Osteoblast (primary cell): Measurements from ENCODE around the gene CSNK2B. TPM values are rescaled to one million over a fixed set of nuclear protein-coding genes. Genes with fewer than 3 reads are reported as not detected.

Experiments used
- DNase-seq: peaks from one replicate; pipeline ENCODE4 v3.0.0; 2011; ENCODE audit warnings: low spot score, mixed read lengths; ENCODE audit not compliant: insufficient read length; ENCODE audit errors: missing footprints
- H2AFZ ChIP-seq: 2 replicates; pipeline ENCODE4 v1.6.0; 2011; ENCODE audit warnings: mild to moderate bottlenecking, low read length
- H3K27ac ChIP-seq: 2 replicates; pipeline ENCODE4 v1.5.1; 2011; ENCODE audit warnings: mild to moderate bottlenecking, low read depth, low read length, moderate library complexity
- H3K27me3 ChIP-seq: 2 replicates; pipeline ENCODE4 v1.6.0; 2012; ENCODE audit warnings: mild to moderate bottlenecking, control low read depth, inconsistent platforms, low read length, moderate library complexity; ENCODE audit not compliant: insufficient read depth
- H3K36me3 ChIP-seq: 2 replicates; pipeline ENCODE4 v1.5.1; 2011; ENCODE audit warnings: mild to moderate bottlenecking, low read length, control low read depth, moderate library complexity; ENCODE audit not compliant: insufficient read depth
- H3K4me1 ChIP-seq: 2 replicates; pipeline ENCODE4 v1.5.1; 2011; ENCODE audit warnings: mild to moderate bottlenecking, low read length, control low read depth, moderate library complexity; ENCODE audit not compliant: insufficient read depth
- H3K4me2 ChIP-seq: 2 replicates; pipeline ENCODE4 v1.6.0; 2011; ENCODE audit warnings: mild to moderate bottlenecking, low read length; ENCODE audit not compliant: insufficient read depth
- H3K4me3 ChIP-seq: fragments of 200-600 bp; sonication (generic); 3 replicates; pipeline ENCODE4 v1.5.1; 2012; ENCODE audit warnings: mild to moderate bottlenecking, low read length, inconsistent platforms; ENCODE audit not compliant: insufficient read depth
- H3K79me2 ChIP-seq: 2 replicates; pipeline ENCODE4 v1.6.0; 2012; ENCODE audit warnings: mild to moderate bottlenecking, low read length, control low read depth, inconsistent platforms; ENCODE audit not compliant: insufficient read depth
- H3K9me3 ChIP-seq: 2 replicates; pipeline ENCODE4 v1.5.1; 2011; ENCODE audit warnings: low read depth, low read length, control low read depth
- H4K20me1 ChIP-seq: 2 replicates; pipeline ENCODE4 v1.6.0; 2012; ENCODE audit warnings: mild to moderate bottlenecking, low read length, control low read depth; ENCODE audit not compliant: insufficient read depth
- CTCF ChIP-seq: IDR thresholded peaks from 2 replicates; pipeline ENCODE4 v1.5.1; 2011; ENCODE audit warnings: mild to moderate bottlenecking, low read depth, low read length, moderate library complexity; ENCODE audit errors: extremely low read depth
- total RNA-seq: library from RNA; depleted of rRNA; stranded (reverse); fragments of >200 nt; gene quantifications from 2 replicates; pipeline ENCODE4 v1.2.3, GENCODE V29; 2012

The CSNK2B gene
- total RNA-seq, 1 donor = 150 TPM

GRCh38 chr6:31664790-31665500 lies 935 bp upstream of the CSNK2B start, which contains the start of gene GPANK1:
TSS of gene GPANK1 (minus strand) at chr6:31664997. CDS start at chr6:31664478, 519 bp downstream.
- Histone ChIP-seq H3K9me3 (no peaks in the 10 kb centered on the region), H3K4me3 (peak within 1 kb of the TSS; percentile 84), H3K4me1 (peaks cover 37% of the 10 kb centered on the region), H4K20me1 (peaks cover 14% of the 10 kb centered on the region), H3K27ac (peak within 1 kb of the TSS; percentile 91), H3K4me2 (peak within 1 kb of the TSS; percentile 99), H3K36me3 (peaks cover 39% of the 10 kb centered on the region), H2AFZ (peak within 1 kb of the TSS; percentile 92), H3K79me2 (peaks cover 63% of the 10 kb centered on the region), H3K27me3 (no peaks in the 10 kb centered on the region)
- peak; percentile 94 for DNase-seq
- TF ChIP-seq CTCF = no peak

- Histone ChIP-seq H3K79me2 (peaks cover 59% of the 10 kb centered on the region), H3K27me3 (no peaks in the 10 kb centered on the region), H3K9me3 (no peaks in the 10 kb centered on the region), H3K4me3 (peak overlapping the region; percentile 84), H3K27ac (peak overlapping the region; percentile 80), H3K4me1 (peaks cover 26% of the 10 kb centered on the region), H4K20me1 (peaks cover 11% of the 10 kb centered on the region), H3K36me3 (peaks cover 54% of the 10 kb centered on the region), H3K4me2 (peak overlapping the region; percentile 93), H2AFZ (peak overlapping the region; percentile 61)
- TF ChIP-seq CTCF = no peak
- no peak for DNase-seq
Observed at GRCh38 chr6:31666337-31666965, 571 bp downstream of the CSNK2B start.

- no peak within 1 kb of the TSS for H3K27ac ChIP-seq
- H3K4me3 ChIP-seq = no peak within 1 kb of the TSS
- TF ChIP-seq CTCF = no peak
- peaks cover 8% of the 10 kb centered on the region for H3K4me1 ChIP-seq
- H3K4me2 ChIP-seq = no peak within 1 kb of the TSS
- H4K20me1 ChIP-seq = peaks cover 11% of the 10 kb centered on the region
- H2AFZ ChIP-seq = no peak within 1 kb of the TSS
- H3K9me3 ChIP-seq = no peaks in the 10 kb centered on the region
- peaks cover 60% of the 10 kb centered on the region for H3K36me3 ChIP-seq
- no peak for DNase-seq
- no peaks in the 10 kb centered on the region for H3K27me3 ChIP-seq
- H3K79me2 ChIP-seq = peaks cover 43% of the 10 kb centered on the region
Observed at GRCh38 chr6:31669676-31670075, 3.8 kb downstream of the CSNK2B start, which contains the start of gene LY6G5B. TSS of gene LY6G5B (plus strand) at chr6:31669976. CDS start at chr6:31670951, 975 bp downstream.

- no peak for TF ChIP-seq CTCF
- Histone ChIP-seq H4K20me1 (no peaks in the 10 kb centered on the region), H3K27ac (no peak overlapping the region), H2AFZ (no peak overlapping the region), H3K27me3 (no peaks in the 10 kb centered on the region), H3K4me3 (no peak overlapping the region), H3K4me1 (peaks cover 12% of the 10 kb centered on the region), H3K36me3 (peaks cover 18% of the 10 kb centered on the region), H3K4me2 (no peak overlapping the region), H3K9me3 (no peaks in the 10 kb centered on the region), H3K79me2 (no peaks in the 10 kb centered on the region)
- no peak for DNase-seq
Observed at GRCh38 chr6:31676322-31676903, 10.5 kb downstream of the CSNK2B start.
